SH-SY5Y (cell line): ENCODE results near the gene GLI2.

Experiments
- GATA2 ChIP-seq: IDR thresholded peaks from 2 replicates; pipeline ENCODE4 v1.6.1; 2011; ENCODE audit warnings: mild to moderate bottlenecking, low read depth, low read length
- GATA3 ChIP-seq: IDR thresholded peaks from 2 replicates; pipeline ENCODE4 v1.6.1; 2011; ENCODE audit warnings: low read depth, mild to moderate bottlenecking, low read length, moderate library complexity

DNA sequence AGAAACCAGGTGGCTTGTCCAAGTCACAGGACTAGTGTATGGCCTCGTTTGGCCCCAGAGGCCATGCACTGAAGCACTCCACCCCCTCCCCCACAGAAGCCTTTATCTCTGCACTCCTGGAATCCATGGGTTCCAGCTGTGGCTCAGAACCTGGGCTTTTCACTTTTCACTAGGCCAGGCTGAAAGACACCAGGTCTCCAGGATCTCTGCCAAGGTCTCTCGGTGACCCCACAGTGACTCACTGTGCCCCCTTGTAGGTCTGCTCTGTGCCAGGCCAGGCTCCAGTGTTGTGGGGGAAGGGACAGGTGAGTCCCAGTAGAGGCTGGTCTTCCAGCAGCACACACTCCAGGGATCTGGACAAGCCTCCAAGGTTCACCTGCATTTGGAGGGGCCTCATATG is 31.0 kb upstream of the GLI2 start:
- TF ChIP-seq GATA2: no peak
- no peak for TF ChIP-seq GATA3
